NT2/D1 (cell line): ENCODE data around the gene ANKRD31.

Source experiments
- SUZ12 ChIP-seq: IDR thresholded peaks from 2 replicates; pipeline ENCODE4 v1.6.1; 2011; ENCODE audit not compliant: insufficient read length, insufficient read depth; ENCODE audit errors: extremely low read depth
- YY1 ChIP-seq: IDR thresholded peaks from 2 replicates; pipeline ENCODE4 v1.6.1; 2011; ENCODE audit not compliant: insufficient read length, insufficient read depth

- TF ChIP-seq YY1 (no peak), SUZ12 (no peak)
Observed at GRCh38 chr5:75239681-75240080, 3.0 kb upstream of the ANKRD31 start.
